Measurements from ENCODE around the gene UPK1A. TPM values are rescaled to one million over a fixed set of nuclear protein-coding genes. Genes with fewer than 3 reads are reported as not detected.
"Not testable (repeated sequence)": the region's sequence is repeated elsewhere in the genome, so short reads cannot be mapped to it uniquely, and the experiment has no call there.

The UPK1A gene
- total RNA-seq, 1 donor from 2014 or later = 0.59 TPM

- Mint-ChIP-seq H3K27me3 (ENCODE audit: low read depth) (no peaks in the 10 kb centered on the region), H3K4me3 (ENCODE audit: low read depth) (peak within 1 kb of the TSS; percentile 94), H3K36me3 (ENCODE audit: low read depth) (peaks cover 73% of the 10 kb centered on the region), H3K4me1 (ENCODE audit: low read depth) (peaks cover 28% of the 10 kb centered on the region), H3K9me3 (no peaks in the 10 kb centered on the region), H3K27ac (peak within 1 kb of the TSS; percentile 92)
- DNase-seq (ENCODE audit: low spot score) = no peak
- intact Hi-C loops (cut with micrococcal nuclease) = loop anchor here (1.0 to 5.0 kb wide), 8 partner anchors 15 to 451 kb away; partner anchors contain the start of genes ARHGAP33, PROSER3, PSENEN and U2AF1L4
Measured at GRCh38 chr19:35717665-35718344, 51.5 kb downstream of the UPK1A start, which contains the start of gene KMT2B. Gene KMT2B, plus strand, starts transcription at chr19:35718003. Its CDS starts 16 bp downstream, at chr19:35718019.

- peak overlapping the region; percentile 94 for H3K4me3 Mint-ChIP-seq (ENCODE audit: low read depth)
- H3K27me3 Mint-ChIP-seq (ENCODE audit: low read depth) = no peaks in the 10 kb centered on the region
- no peaks in the 10 kb centered on the region for H3K9me3 Mint-ChIP-seq
- H3K4me1 Mint-ChIP-seq (ENCODE audit: low read depth) = peaks cover 26% of the 10 kb centered on the region
- intact Hi-C loops (cut with micrococcal nuclease) = loop anchor here (5.0 kb wide), 1 partner anchor 451 kb away; the partner anchor contains the start of gene USF2
- H3K36me3 Mint-ChIP-seq (ENCODE audit: low read depth) = peaks cover 77% of the 10 kb centered on the region
- DNase-seq (ENCODE audit: low spot score) = peak; percentile 48
- peak overlapping the region; percentile 85 for H3K27ac Mint-ChIP-seq
Measured at GRCh38 chr19:35718345-35719041, 52.2 kb downstream of the UPK1A start.

GRCh38 chr19:35719402-35720162 is 53.3 kb downstream of the UPK1A start:
- H3K27me3 Mint-ChIP-seq (ENCODE audit: low read depth) = no peaks in the 10 kb centered on the region
- H3K36me3 Mint-ChIP-seq (ENCODE audit: low read depth) = peaks cover 76% of the 10 kb centered on the region
- H3K9me3 Mint-ChIP-seq = no peaks in the 10 kb centered on the region
- intact Hi-C loops (cut with micrococcal nuclease) = loop anchor here (5.0 kb wide), 1 partner anchor 452 kb away; the partner anchor contains the start of gene USF2
- peaks cover 22% of the 10 kb centered on the region for H3K4me1 Mint-ChIP-seq (ENCODE audit: low read depth)
- peak overlapping the region; percentile 85 for H3K27ac Mint-ChIP-seq
- peak overlapping the region; percentile 94 for H3K4me3 Mint-ChIP-seq (ENCODE audit: low read depth)
- DNase-seq (ENCODE audit: low spot score) = no peak

- Mint-ChIP-seq H3K4me1 (ENCODE audit: low read depth) (peaks cover 17% of the 10 kb centered on the region), H3K4me3 (ENCODE audit: low read depth) (peak overlapping the region; percentile 58), H3K27me3 (ENCODE audit: low read depth) (no peaks in the 10 kb centered on the region), H3K36me3 (ENCODE audit: low read depth) (peaks cover 74% of the 10 kb centered on the region), H3K9me3 (no peaks in the 10 kb centered on the region), H3K27ac (peak overlapping the region; percentile 70)
- intact Hi-C loops (cut with micrococcal nuclease) = no loop called here
- no peak for DNase-seq (ENCODE audit: low spot score)
Measured at GRCh38 chr19:35720163-35720524, 53.8 kb downstream of the UPK1A start.

- Mint-ChIP-seq H3K36me3 (ENCODE audit: low read depth) (peaks cover 74% of the 10 kb centered on the region), H3K27me3 (ENCODE audit: low read depth) (no peaks in the 10 kb centered on the region), H3K4me3 (ENCODE audit: low read depth) (no peak overlapping the region), H3K4me1 (ENCODE audit: low read depth) (peaks cover 16% of the 10 kb centered on the region), H3K27ac (no peak overlapping the region), H3K9me3 (no peaks in the 10 kb centered on the region)
- intact Hi-C loops (cut with micrococcal nuclease) = no loop called here
- no peak for DNase-seq (ENCODE audit: low spot score)
Measured at GRCh38 chr19:35720648-35721047, 54.3 kb downstream of the UPK1A start.

GRCh38 chr19:35721374-35721773 is 55.1 kb downstream of the UPK1A start:
- peak overlapping the region; percentile 13 for H3K4me3 Mint-ChIP-seq (ENCODE audit: low read depth)
- intact Hi-C loops (cut with micrococcal nuclease) = no loop called here
- H3K36me3 Mint-ChIP-seq (ENCODE audit: low read depth) = peaks cover 74% of the 10 kb centered on the region
- H3K27me3 Mint-ChIP-seq (ENCODE audit: low read depth) = no peaks in the 10 kb centered on the region
- no peaks in the 10 kb centered on the region for H3K9me3 Mint-ChIP-seq
- peaks cover 9% of the 10 kb centered on the region for H3K4me1 Mint-ChIP-seq (ENCODE audit: low read depth)
- no peak overlapping the region for H3K27ac Mint-ChIP-seq
- no peak for DNase-seq (ENCODE audit: low spot score)

- no peak for DNase-seq (ENCODE audit: low spot score)
- Mint-ChIP-seq H3K4me1 (ENCODE audit: low read depth) (peaks cover 9% of the 10 kb centered on the region), H3K36me3 (ENCODE audit: low read depth) (peaks cover 78% of the 10 kb centered on the region), H3K9me3 (no peaks in the 10 kb centered on the region), H3K27me3 (ENCODE audit: low read depth) (no peaks in the 10 kb centered on the region), H3K4me3 (ENCODE audit: low read depth) (no peak overlapping the region), H3K27ac (no peak overlapping the region)
- intact Hi-C loops (cut with micrococcal nuclease) = no loop called here
Measured at GRCh38 chr19:35722461-35722860, 56.1 kb downstream of the UPK1A start.

- H3K36me3 Mint-ChIP-seq (ENCODE audit: low read depth) = peaks cover 81% of the 10 kb centered on the region
- no peak overlapping the region for H3K4me3 Mint-ChIP-seq (ENCODE audit: low read depth)
- H3K27me3 Mint-ChIP-seq (ENCODE audit: low read depth) = no peaks in the 10 kb centered on the region
- no peak for DNase-seq (ENCODE audit: low spot score)
- H3K27ac Mint-ChIP-seq = no peak overlapping the region
- peaks cover 9% of the 10 kb centered on the region for H3K4me1 Mint-ChIP-seq (ENCODE audit: low read depth)
- intact Hi-C loops (cut with micrococcal nuclease) = no loop called here
- no peaks in the 10 kb centered on the region for H3K9me3 Mint-ChIP-seq
Measured at GRCh38 chr19:35722897-35723296, 56.6 kb downstream of the UPK1A start.

- intact Hi-C loops (cut with micrococcal nuclease) = no loop called here
- Mint-ChIP-seq H3K9me3 (no peaks in the 10 kb centered on the region), H3K27ac (no peak overlapping the region), H3K27me3 (ENCODE audit: low read depth) (no peaks in the 10 kb centered on the region), H3K4me1 (ENCODE audit: low read depth) (peaks cover 9% of the 10 kb centered on the region), H3K4me3 (ENCODE audit: low read depth) (no peak overlapping the region), H3K36me3 (ENCODE audit: low read depth) (peaks cover 88% of the 10 kb centered on the region)
- DNase-seq (ENCODE audit: low spot score) = no peak
Measured at GRCh38 chr19:35723671-35724070, 57.4 kb downstream of the UPK1A start.

- H3K27me3 Mint-ChIP-seq (ENCODE audit: low read depth); H3K4me3 Mint-ChIP-seq (ENCODE audit: low read depth); intact Hi-C loops (cut with micrococcal nuclease); H3K27ac Mint-ChIP-seq; DNase-seq (ENCODE audit: low spot score); H3K4me1 Mint-ChIP-seq (ENCODE audit: low read depth); H3K9me3 Mint-ChIP-seq: not testable (repeated sequence)
- H3K36me3 Mint-ChIP-seq (ENCODE audit: low read depth) = peaks cover 88% of the 10 kb centered on the region
Measured at GRCh38 chr19:35724132-35724531, 57.8 kb downstream of the UPK1A start.

GRCh38 chr19:35724560-35724959 is 58.2 kb downstream of the UPK1A start:
- no peaks in the 10 kb centered on the region for H3K9me3 Mint-ChIP-seq
- H3K27ac Mint-ChIP-seq = no peak overlapping the region
- no peaks in the 10 kb centered on the region for H3K27me3 Mint-ChIP-seq (ENCODE audit: low read depth)

GRCh38 chr19:35725216-35725861 is 59.0 kb downstream of the UPK1A start:
- Mint-ChIP-seq H3K4me1 (ENCODE audit: low read depth) (no peaks in the 10 kb centered on the region), H3K27me3 (ENCODE audit: low read depth) (no peaks in the 10 kb centered on the region), H3K36me3 (ENCODE audit: low read depth) (peaks cover 92% of the 10 kb centered on the region), H3K4me3 (ENCODE audit: low read depth) (no peak overlapping the region), H3K27ac (no peak overlapping the region), H3K9me3 (no peaks in the 10 kb centered on the region)
- DNase-seq (ENCODE audit: low spot score) = no peak
- intact Hi-C loops (cut with micrococcal nuclease) = no loop called here

More at GRCh38 chr19:35724560-35724959, 58.2 kb downstream of the UPK1A start:
- H3K4me1 Mint-ChIP-seq (ENCODE audit: low read depth) = peaks cover under 1% of the 10 kb centered on the region
- peaks cover 88% of the 10 kb centered on the region for H3K36me3 Mint-ChIP-seq (ENCODE audit: low read depth)
- no peak for DNase-seq (ENCODE audit: low spot score)
- intact Hi-C loops (cut with micrococcal nuclease) = no loop called here
- no peak overlapping the region for H3K4me3 Mint-ChIP-seq (ENCODE audit: low read depth)

All from activated T-helper 2 cell treated with anti-CD3 and anti-CD28 coated beads, Interferon-gamma antibody, Interleukin-2, Interleukin-4, amounts not matched to agents 10 μg/mL and 5 μg/mL and 100 μg/mL, durations not matched to agents 14 hours and 24 hours and 36 hours (primary cell).